ENCODE results near the gene GZMH.

GZMH gene

DNA sequence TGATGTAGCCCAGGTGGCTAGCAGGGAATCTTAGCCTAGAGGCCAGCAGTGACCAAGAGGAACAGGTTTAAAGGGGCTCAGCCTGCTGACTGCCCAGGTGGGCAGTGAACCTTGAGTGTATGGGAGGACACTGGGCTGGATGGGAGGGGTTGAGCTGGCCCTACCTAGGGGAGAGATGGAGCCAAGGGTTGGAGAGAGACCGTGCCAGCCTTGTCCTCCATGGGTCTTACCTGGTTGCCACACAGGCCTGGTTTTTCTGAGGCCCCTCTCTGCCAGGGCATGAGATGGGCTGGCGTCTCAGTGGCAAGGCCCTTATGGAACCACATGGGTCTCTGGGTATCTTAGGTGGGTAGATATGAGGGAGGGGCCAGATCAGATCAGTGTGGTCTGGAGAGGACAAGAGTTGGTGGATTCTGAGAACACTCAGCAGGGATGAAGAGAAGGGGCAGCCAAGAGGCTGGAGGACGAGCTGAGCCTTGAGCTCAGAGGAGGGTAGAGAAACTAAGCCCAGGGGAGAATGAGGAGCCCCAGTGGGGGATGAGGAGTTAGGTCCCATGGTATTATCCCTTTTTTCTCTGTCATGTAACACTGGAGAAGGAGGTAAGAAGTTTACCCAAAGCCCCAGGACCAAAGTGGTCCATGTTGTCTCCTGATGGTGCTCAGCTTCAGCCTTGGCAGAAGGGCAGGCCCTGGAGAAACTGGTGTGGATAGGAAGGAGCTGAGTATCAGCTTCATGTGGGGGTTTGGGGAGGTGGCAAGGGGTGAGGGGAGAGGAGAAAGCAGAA lies 20.8 kb upstream of the GZMH start:
- Histone ChIP-seq H3K9me3 (ENCODE audit: control insufficient read depth, insufficient read depth, low read length) (no peaks in the 10 kb centered on the region), H3K79me2 (ENCODE audit: control insufficient read depth, low read length) (no peaks in the 10 kb centered on the region), H3K27me3 (ENCODE audit: control insufficient read depth, low read length) (no peaks in the 10 kb centered on the region), H3K9me2 (replicated peaks; ENCODE audit: control insufficient read depth, low read length) (no peaks in the 10 kb centered on the region; the same call in 1 of the 2 replicates), H3K27ac (ENCODE audit: low read depth, low read length) (no peak overlapping the region), H3F3A (ENCODE audit: control insufficient read depth, insufficient read depth) (no peaks in the 10 kb centered on the region), H4K20me1 (ENCODE audit: control insufficient read depth, insufficient read depth, low read depth, low read length) (no peaks in the 10 kb centered on the region), H3K4me3 (ENCODE audit: low read length) (no peak overlapping the region), H3K4me2 (ENCODE audit: low read length) (no peak overlapping the region), H3K36me3 (ENCODE audit: control insufficient read depth, low read length) (no peaks in the 10 kb centered on the region), H3K4me1 (ENCODE audit: control insufficient read depth, low read length) (no peaks in the 10 kb centered on the region)
- TF ChIP-seq, protein P1, sequence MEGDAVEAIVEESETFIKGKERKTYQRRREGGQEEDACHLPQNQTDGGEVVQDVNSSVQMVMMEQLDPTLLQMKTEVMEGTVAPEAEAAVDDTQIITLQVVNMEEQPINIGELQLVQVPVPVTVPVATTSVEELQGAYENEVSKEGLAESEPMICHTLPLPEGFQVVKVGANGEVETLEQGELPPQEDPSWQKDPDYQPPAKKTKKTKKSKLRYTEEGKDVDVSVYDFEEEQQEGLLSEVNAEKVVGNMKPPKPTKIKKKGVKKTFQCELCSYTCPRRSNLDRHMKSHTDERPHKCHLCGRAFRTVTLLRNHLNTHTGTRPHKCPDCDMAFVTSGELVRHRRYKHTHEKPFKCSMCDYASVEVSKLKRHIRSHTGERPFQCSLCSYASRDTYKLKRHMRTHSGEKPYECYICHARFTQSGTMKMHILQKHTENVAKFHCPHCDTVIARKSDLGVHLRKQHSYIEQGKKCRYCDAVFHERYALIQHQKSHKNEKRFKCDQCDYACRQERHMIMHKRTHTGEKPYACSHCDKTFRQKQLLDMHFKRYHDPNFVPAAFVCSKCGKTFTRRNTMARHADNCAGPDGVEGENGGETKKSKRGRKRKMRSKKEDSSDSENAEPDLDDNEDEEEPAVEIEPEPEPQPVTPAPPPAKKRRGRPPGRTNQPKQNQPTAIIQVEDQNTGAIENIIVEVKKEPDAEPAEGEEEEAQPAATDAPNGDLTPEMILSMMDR (IDR thresholded peaks at IDR 0.05; ENCODE audit: low read depth, low read length, poor library complexity, severe bottlenecking): no peak
- no peak for TF ChIP-seq EZH2phosphoT487 (IDR thresholded peaks at IDR 0.05; ENCODE audit: borderline replicate concordance, low read length)

DNA sequence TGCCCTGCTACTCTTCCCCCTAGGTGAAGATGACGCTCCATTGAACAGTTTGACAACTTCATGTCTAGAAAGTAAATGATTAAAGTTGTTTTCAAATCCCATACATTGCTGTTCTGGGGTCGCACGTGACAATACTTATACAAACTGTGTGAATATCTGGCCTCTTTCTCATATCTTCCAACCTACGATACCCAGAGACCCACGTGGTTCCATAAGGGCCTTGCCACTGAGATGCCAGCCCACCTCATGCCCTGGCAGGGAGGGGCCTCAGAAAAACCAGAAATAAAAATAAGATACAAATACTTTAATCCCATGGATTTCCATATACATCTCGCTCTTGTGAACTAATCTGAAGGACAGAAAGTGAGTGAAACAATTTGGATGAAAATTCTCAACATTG lies 20.0 kb upstream of the GZMH start:
- Histone ChIP-seq H3F3A (ENCODE audit: control insufficient read depth, insufficient read depth) (no peaks in the 10 kb centered on the region), H3K79me2 (ENCODE audit: control insufficient read depth, low read length) (no peaks in the 10 kb centered on the region), H3K4me2 (ENCODE audit: low read length) (no peak overlapping the region), H3K27me3 (ENCODE audit: control insufficient read depth, low read length) (no peaks in the 10 kb centered on the region), H3K4me1 (ENCODE audit: control insufficient read depth, low read length) (no peaks in the 10 kb centered on the region), H4K20me1 (ENCODE audit: control insufficient read depth, insufficient read depth, low read depth, low read length) (no peaks in the 10 kb centered on the region), H3K36me3 (ENCODE audit: control insufficient read depth, low read length) (no peaks in the 10 kb centered on the region), H3K9me2 (replicated peaks; ENCODE audit: control insufficient read depth, low read length) (no peaks in the 10 kb centered on the region; the same call in 1 of the 2 replicates), H3K9me3 (ENCODE audit: control insufficient read depth, insufficient read depth, low read length) (no peaks in the 10 kb centered on the region), H3K4me3 (ENCODE audit: low read length) (no peak overlapping the region), H3K27ac (ENCODE audit: low read depth, low read length) (no peak overlapping the region)
- no peak for TF ChIP-seq EZH2phosphoT487 (IDR thresholded peaks at IDR 0.05; ENCODE audit: borderline replicate concordance, low read length)
- TF ChIP-seq, protein P1 (IDR thresholded peaks at IDR 0.05; ENCODE audit: low read depth, low read length, poor library complexity, severe bottlenecking): no peak

DNA sequence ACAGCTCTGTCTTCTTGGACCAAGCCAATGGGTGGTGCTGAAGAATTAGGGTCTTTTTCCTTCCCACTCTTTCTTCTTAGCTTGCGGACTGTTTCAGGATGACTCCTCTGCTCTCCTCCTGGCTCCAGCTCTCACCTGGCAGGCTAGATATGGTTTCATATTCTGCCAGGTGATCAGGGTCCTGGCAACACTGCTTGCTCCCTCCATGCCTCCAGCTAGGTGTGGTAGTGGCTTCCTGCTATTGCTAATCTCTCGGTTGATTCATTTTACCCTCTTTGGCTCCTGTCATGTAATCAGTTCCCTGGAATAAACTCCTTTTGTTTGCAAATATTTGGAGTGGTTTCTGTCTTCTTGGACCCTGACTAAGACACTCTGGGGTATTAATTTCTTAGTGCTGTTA lies 4.3 kb upstream of the GZMH start:
- no peaks in the 10 kb centered on the region for H3K9me2 ChIP-seq (replicated peaks; ENCODE audit: control insufficient read depth, low read length)
- no peaks in the 10 kb centered on the region for H4K20me1 ChIP-seq (ENCODE audit: control insufficient read depth, insufficient read depth, low read depth, low read length)
- H3K27ac ChIP-seq (ENCODE audit: low read depth, low read length): no peak overlapping the region
- H3K4me1 ChIP-seq (ENCODE audit: control insufficient read depth, low read length): no peaks in the 10 kb centered on the region
- no peaks in the 10 kb centered on the region for H3K79me2 ChIP-seq (ENCODE audit: control insufficient read depth, low read length)
- no peak overlapping the region for H3K4me2 ChIP-seq (ENCODE audit: low read length)
- TF ChIP-seq EZH2phosphoT487 (IDR thresholded peaks at IDR 0.05; ENCODE audit: borderline replicate concordance, low read length): no peak
- TF ChIP-seq, protein P1 (IDR thresholded peaks at IDR 0.05; ENCODE audit: low read depth, low read length, poor library complexity, severe bottlenecking): no peak
- H3K4me3 ChIP-seq (ENCODE audit: low read length): no peak overlapping the region
- no peaks in the 10 kb centered on the region for H3K9me3 ChIP-seq (ENCODE audit: control insufficient read depth, insufficient read depth, low read length)
- H3K36me3 ChIP-seq (ENCODE audit: control insufficient read depth, low read length): no peaks in the 10 kb centered on the region
- no peaks in the 10 kb centered on the region for H3F3A ChIP-seq (ENCODE audit: control insufficient read depth, insufficient read depth)
- H3K27me3 ChIP-seq (ENCODE audit: control insufficient read depth, low read length): no peaks in the 10 kb centered on the region

Measured in DOHH2 (cell line).